ENCODE data around the gene STRN4.

DNA sequence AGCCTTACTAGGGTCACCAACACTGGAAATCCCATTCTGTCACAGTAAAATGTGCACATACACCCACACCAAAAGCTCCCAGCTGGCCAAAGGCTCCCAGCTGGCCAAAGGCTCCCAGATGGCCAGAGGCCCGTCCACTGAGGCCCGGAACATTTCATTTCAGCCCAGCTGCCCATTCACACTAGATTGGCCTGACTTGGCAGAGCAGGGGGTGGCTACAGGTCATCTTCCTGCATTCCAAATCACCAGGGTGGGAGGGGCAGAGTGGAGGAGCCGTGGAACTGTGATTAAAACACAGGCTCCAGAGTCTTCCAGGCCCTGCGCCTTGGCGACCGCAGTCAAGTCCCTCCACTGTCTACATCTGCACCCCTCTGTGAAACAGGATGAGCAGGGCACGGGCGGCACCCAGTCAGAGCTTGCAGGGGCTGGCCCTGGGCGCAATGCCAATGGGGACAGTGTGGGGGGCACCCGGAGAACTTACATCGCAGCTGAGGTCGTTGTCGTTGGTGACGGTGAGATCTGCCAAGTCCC lies 19.2 kb downstream of the STRN4 start:
- TF ChIP-seq POLR2A (IDR thresholded peaks at IDR 0.05): no peak
- TF ChIP-seq, protein P1, sequence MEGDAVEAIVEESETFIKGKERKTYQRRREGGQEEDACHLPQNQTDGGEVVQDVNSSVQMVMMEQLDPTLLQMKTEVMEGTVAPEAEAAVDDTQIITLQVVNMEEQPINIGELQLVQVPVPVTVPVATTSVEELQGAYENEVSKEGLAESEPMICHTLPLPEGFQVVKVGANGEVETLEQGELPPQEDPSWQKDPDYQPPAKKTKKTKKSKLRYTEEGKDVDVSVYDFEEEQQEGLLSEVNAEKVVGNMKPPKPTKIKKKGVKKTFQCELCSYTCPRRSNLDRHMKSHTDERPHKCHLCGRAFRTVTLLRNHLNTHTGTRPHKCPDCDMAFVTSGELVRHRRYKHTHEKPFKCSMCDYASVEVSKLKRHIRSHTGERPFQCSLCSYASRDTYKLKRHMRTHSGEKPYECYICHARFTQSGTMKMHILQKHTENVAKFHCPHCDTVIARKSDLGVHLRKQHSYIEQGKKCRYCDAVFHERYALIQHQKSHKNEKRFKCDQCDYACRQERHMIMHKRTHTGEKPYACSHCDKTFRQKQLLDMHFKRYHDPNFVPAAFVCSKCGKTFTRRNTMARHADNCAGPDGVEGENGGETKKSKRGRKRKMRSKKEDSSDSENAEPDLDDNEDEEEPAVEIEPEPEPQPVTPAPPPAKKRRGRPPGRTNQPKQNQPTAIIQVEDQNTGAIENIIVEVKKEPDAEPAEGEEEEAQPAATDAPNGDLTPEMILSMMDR (IDR thresholded peaks at IDR 0.05): no peak
